ENCODE measurements around the gene GPAT3.

The GPAT3 gene

GRCh38 chr4:83610729-83611128, 74.8 kb downstream of the GPAT3 start:
- no peak for TF ChIP-seq CTCF (conservative IDR thresholded peaks at IDR 0.05; ENCODE audit: low read length)
- DNase-seq (ENCODE audit: low read depth) = no peak
- no peak overlapping the region for H3K4me3 ChIP-seq (ENCODE audit: low read length)

GRCh38 chr4:83613023-83613422, 77.1 kb downstream of the GPAT3 start:
- DNase-seq (ENCODE audit: low read depth) = no peak
- no peak for TF ChIP-seq CTCF (conservative IDR thresholded peaks at IDR 0.05; ENCODE audit: low read length)
- H3K4me3 ChIP-seq (ENCODE audit: low read length) = no peak overlapping the region

GRCh38 chr4:83613994-83614393, 78.1 kb downstream of the GPAT3 start:
- no peak for TF ChIP-seq CTCF (conservative IDR thresholded peaks at IDR 0.05; ENCODE audit: low read length)
- no peak overlapping the region for H3K4me3 ChIP-seq (ENCODE audit: low read length)
- no peak for DNase-seq (ENCODE audit: low read depth)

- no peak overlapping the region for H3K4me3 ChIP-seq (ENCODE audit: low read length)
- TF ChIP-seq CTCF (conservative IDR thresholded peaks at IDR 0.05; ENCODE audit: low read length) = no peak
- DNase-seq (ENCODE audit: low read depth) = no peak
These were observed 80.3 kb downstream of the GPAT3 start for GRCh38 chr4:83616252-83616651.

- TF ChIP-seq CTCF (conservative IDR thresholded peaks at IDR 0.05; ENCODE audit: low read length) = no peak
- no peak overlapping the region for H3K4me3 ChIP-seq (ENCODE audit: low read length)
- DNase-seq (ENCODE audit: low read depth) = no peak
These were observed 81.6 kb downstream of the GPAT3 start for GRCh38 chr4:83617371-83618035.

GRCh38 chr4:83618431-83618830, 82.5 kb downstream of the GPAT3 start:
- DNase-seq (ENCODE audit: low read depth) = peak; percentile 83

More at GRCh38 chr4:83618431-83618830, 82.5 kb downstream of the GPAT3 start:
- no peak overlapping the region for H3K4me3 ChIP-seq (ENCODE audit: low read length)
- no peak for TF ChIP-seq CTCF (conservative IDR thresholded peaks at IDR 0.05; ENCODE audit: low read length)
